ENCODE results near the gene DDR1.

The DDR1 gene

DNA sequence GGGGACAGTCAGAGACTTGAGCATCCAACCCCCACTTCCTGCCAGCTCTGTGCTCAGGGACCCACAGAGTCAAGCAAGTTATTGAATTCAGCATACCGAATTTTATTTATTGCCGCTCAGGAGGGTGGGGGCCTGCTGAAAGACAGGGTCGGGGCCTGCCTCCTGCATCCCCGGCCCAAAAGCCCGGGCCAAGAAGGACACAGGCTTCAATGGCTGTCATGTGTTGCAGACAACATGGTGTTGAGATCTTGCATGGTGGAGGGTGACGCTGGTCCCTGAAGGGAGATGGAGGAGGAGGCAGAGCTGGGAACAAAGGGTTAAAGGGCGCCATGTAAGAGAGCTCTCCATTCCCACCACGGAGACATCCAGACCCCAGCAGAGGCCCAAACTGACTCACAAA lies 47.0 kb downstream of the DDR1 start:
- TF ChIP-seq, protein P1, sequence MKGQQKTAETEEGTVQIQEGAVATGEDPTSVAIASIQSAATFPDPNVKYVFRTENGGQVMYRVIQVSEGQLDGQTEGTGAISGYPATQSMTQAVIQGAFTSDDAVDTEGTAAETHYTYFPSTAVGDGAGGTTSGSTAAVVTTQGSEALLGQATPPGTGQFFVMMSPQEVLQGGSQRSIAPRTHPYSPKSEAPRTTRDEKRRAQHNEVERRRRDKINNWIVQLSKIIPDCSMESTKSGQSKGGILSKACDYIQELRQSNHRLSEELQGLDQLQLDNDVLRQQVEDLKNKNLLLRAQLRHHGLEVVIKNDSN (IDR thresholded peaks at IDR 0.05): no peak
- no peak for TF ChIP-seq CREB1 (IDR thresholded peaks at IDR 0.05; ENCODE audit: low read depth)
- TF ChIP-seq, protein P2, sequence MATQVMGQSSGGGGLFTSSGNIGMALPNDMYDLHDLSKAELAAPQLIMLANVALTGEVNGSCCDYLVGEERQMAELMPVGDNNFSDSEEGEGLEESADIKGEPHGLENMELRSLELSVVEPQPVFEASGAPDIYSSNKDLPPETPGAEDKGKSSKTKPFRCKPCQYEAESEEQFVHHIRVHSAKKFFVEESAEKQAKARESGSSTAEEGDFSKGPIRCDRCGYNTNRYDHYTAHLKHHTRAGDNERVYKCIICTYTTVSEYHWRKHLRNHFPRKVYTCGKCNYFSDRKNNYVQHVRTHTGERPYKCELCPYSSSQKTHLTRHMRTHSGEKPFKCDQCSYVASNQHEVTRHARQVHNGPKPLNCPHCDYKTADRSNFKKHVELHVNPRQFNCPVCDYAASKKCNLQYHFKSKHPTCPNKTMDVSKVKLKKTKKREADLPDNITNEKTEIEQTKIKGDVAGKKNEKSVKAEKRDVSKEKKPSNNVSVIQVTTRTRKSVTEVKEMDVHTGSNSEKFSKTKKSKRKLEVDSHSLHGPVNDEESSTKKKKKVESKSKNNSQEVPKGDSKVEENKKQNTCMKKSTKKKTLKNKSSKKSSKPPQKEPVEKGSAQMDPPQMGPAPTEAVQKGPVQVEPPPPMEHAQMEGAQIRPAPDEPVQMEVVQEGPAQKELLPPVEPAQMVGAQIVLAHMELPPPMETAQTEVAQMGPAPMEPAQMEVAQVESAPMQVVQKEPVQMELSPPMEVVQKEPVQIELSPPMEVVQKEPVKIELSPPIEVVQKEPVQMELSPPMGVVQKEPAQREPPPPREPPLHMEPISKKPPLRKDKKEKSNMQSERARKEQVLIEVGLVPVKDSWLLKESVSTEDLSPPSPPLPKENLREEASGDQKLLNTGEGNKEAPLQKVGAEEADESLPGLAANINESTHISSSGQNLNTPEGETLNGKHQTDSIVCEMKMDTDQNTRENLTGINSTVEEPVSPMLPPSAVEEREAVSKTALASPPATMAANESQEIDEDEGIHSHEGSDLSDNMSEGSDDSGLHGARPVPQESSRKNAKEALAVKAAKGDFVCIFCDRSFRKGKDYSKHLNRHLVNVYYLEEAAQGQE (IDR thresholded peaks at IDR 0.05; ENCODE audit: low read depth): no peak
- TF ChIP-seq TCF12 (IDR thresholded peaks at IDR 0.05; ENCODE audit: low read depth): no peak
- no peak for TF ChIP-seq CEBPB (IDR thresholded peaks at IDR 0.05)
- no peak for TF ChIP-seq YY1 (IDR thresholded peaks at IDR 0.05; ENCODE audit: low read depth)
- TF ChIP-seq ZBTB7A (IDR thresholded peaks at IDR 0.05; ENCODE audit: low read depth): no peak
- TF ChIP-seq FOXM1 (IDR thresholded peaks at IDR 0.05; ENCODE audit: borderline replicate concordance, low read depth): no peak
- no peak for TF ChIP-seq EGR1 (IDR thresholded peaks at IDR 0.05)
- TF ChIP-seq RAD21 (IDR thresholded peaks at IDR 0.05; ENCODE audit: low read depth): no peak
- no peak for TF ChIP-seq TAF1 (IDR thresholded peaks at IDR 0.05; ENCODE audit: low read depth)
- TF ChIP-seq, protein P3, sequence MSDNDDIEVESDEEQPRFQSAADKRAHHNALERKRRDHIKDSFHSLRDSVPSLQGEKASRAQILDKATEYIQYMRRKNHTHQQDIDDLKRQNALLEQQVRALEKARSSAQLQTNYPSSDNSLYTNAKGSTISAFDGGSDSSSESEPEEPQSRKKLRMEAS (IDR thresholded peaks at IDR 0.05): no peak

DNA sequence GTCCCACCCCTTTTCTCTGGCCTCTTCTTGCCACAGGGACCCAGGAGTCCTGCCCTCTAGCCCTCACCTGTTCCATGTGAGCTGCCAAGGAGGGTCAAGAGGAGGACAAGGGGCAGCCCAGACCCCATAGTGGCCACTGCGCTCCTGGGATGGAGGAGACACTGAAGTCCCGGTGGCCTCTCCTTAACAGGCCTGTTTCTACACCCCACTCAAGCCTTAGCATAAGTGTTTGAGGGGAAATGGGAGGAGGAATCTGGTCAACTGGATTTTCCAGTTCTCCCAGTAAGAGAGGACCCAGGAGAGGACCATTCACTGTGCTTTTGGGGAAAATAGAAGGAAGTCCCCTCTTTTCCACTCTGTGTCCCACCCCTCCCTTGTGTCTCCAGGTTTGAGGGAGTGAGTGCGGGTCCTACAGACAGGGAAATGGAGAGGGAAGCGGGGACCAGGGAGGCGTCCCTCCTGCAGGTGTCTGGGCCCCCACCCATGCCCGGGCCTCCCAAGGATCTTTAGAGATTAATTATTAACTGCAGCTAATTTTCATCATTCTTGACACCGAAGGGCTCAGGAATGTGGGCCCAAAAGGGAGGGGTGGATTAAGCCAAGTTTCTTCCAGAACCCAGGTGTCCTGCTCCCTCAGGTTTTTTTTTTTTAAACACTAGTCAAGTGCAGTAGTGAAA lies 47.8 kb downstream of the DDR1 start, which contains the start of gene SFTA2:
SFTA2 (minus strand) TSS at position 202 of the 677 bp plus-strand sequence; CDS start at position 128, 74 bp downstream.
- TF ChIP-seq RAD21 (IDR thresholded peaks at IDR 0.05; ENCODE audit: low read depth) (no peak), YY1 (IDR thresholded peaks at IDR 0.05; ENCODE audit: low read depth) (no peak), EGR1 (IDR thresholded peaks at IDR 0.05) (no peak), ZBTB7A (IDR thresholded peaks at IDR 0.05; ENCODE audit: low read depth) (no peak), TCF12 (IDR thresholded peaks at IDR 0.05; ENCODE audit: low read depth) (no peak), CREB1 (IDR thresholded peaks at IDR 0.05; ENCODE audit: low read depth) (no peak), EP300 (IDR thresholded peaks at IDR 0.05; ENCODE audit: borderline replicate concordance) (no peak), TAF1 (IDR thresholded peaks at IDR 0.05; ENCODE audit: low read depth) (no peak), CEBPB (IDR thresholded peaks at IDR 0.05) (no peak), TEAD4 (IDR thresholded peaks at IDR 0.05) (no peak), FOXM1 (IDR thresholded peaks at IDR 0.05; ENCODE audit: borderline replicate concordance, low read depth) (no peak), NFIC (IDR thresholded peaks at IDR 0.05) (no peak)
- TF ChIP-seq, protein P1 (IDR thresholded peaks at IDR 0.05): no peak
- TF ChIP-seq, protein P2 (IDR thresholded peaks at IDR 0.05; ENCODE audit: low read depth): no peak
- TF ChIP-seq, protein P3 (IDR thresholded peaks at IDR 0.05): no peak

DNA sequence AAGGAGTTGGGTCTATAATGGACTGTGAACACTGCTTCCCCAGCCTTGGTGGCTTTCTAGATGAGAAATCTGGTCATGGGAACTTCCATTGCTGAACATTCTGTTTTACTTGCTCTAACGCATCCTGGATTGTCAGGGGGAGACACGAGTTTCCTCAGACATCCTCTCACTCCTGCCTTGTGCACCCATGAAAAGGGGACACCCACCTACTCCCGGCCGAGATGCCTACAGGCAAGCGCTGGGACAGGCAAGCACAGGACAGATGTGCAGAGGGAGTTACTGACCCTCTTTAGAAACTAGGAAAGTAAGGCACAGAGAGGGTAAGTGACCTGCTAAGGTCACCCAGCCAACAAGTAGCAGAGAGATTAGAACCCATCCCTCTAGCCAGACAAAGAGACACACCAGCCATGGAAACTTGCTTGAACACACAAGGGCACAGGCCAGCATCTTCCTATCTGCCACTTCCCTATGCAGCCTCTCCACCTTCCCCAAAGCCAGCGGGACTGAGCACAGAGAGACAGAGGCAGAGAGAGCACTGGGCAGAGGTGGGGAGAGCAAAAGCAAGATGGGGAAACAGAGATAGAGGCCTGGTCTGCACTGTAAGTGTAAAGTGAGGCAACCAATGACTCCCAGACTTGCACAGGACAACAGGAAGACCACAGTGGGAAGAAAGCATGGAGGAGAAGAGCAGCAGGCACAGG lies 48.5 kb downstream of the DDR1 start:
- TF ChIP-seq NFIC (IDR thresholded peaks at IDR 0.05): no peak
- no peak for TF ChIP-seq ZBTB7A (IDR thresholded peaks at IDR 0.05; ENCODE audit: low read depth)
- TF ChIP-seq RAD21 (IDR thresholded peaks at IDR 0.05; ENCODE audit: low read depth): no peak
- TF ChIP-seq EGR1 (IDR thresholded peaks at IDR 0.05): no peak
- TF ChIP-seq, protein P2 (IDR thresholded peaks at IDR 0.05; ENCODE audit: low read depth): no peak
- TF ChIP-seq FOXM1 (IDR thresholded peaks at IDR 0.05; ENCODE audit: borderline replicate concordance, low read depth): no peak
- TF ChIP-seq TAF1 (IDR thresholded peaks at IDR 0.05; ENCODE audit: low read depth): no peak
- TF ChIP-seq YY1 (IDR thresholded peaks at IDR 0.05; ENCODE audit: low read depth): no peak
- TF ChIP-seq, protein P1 (IDR thresholded peaks at IDR 0.05): no peak
- TF ChIP-seq CREB1 (IDR thresholded peaks at IDR 0.05; ENCODE audit: low read depth): no peak
- no peak for TF ChIP-seq EP300 (IDR thresholded peaks at IDR 0.05; ENCODE audit: borderline replicate concordance)
